Breast epithelium (tissue), 4 donors: ENCODE results near the gene PPP1CA. TPM values are rescaled to one million over a fixed set of nuclear protein-coding genes. Genes with fewer than 3 reads are reported as not detected.

Experiments used
- DNase-seq, 2 donors: peaks; one replicate each; pipeline ENCODE4 v3.0.0-alpha.2; 2019; ENCODE audit warnings: low spot score in 2 of 2
- H3K27ac ChIP-seq, 2 donors: fragments of 200-600 bp; sonication (generic) in 1 of 2; one replicate each; pipeline ENCODE4 v1.5.1; 2016 to 2019; ENCODE audit warnings: mild to moderate bottlenecking in 1 of 2
- H3K27me3 ChIP-seq, 2 donors: fragments of 200-600 bp; sonication (generic) in 1 of 2; one replicate each; pipeline versions ENCODE4 v1.5.1 to v1.6.0; 2017 to 2019; ENCODE audit warnings: control low read depth in 1 of 2, mild to moderate bottlenecking in 1 of 2
- H3K36me3 ChIP-seq: fragments of 200-600 bp; one replicate; pipeline ENCODE4 v1.5.1; 2019
- H3K4me1 ChIP-seq, 2 donors: fragments of 200-600 bp; sonication (generic); one replicate each; pipeline ENCODE4 v1.5.1; 2016 to 2019; ENCODE audit warnings: control low read depth in 1 of 2
- H3K4me3 ChIP-seq, 3 donors: fragments of 200-600 bp; sonication (generic); 1 replicate in 2 of 3; 2 replicates in 1 of 3; pipeline ENCODE4 v1.5.1; 2016 to 2019; ENCODE audit warnings: mild to moderate bottlenecking in 3 of 3, moderate library complexity in 2 of 3
- H3K9me3 ChIP-seq, 2 donors: fragments of 200-600 bp; sonication (generic) in 1 of 2; one replicate each; pipeline ENCODE4 v1.5.1; 2016 to 2019; ENCODE audit warnings: control low read depth in 1 of 2
- POLR2A ChIP-seq: fragments of 450-650 bp; IDR thresholded peaks from one replicate; pipeline ENCODE4 v1.6.1; 2016; ENCODE audit warnings: antibody characterized with exemption, mild to moderate bottlenecking, moderate library complexity
- POLR2AphosphoS5 ChIP-seq, 3 donors: sonication (generic); formaldehyde crosslinking; IDR thresholded peaks; one replicate each; pipeline ENCODE4 v1.6.1; 2017; ENCODE audit warnings: antibody characterized with exemption in 3 of 3
- intact Hi-C: fragments of 100-400 bp; cut with DNase I; formaldehyde crosslinking; loops from one replicate; pipeline ENCODE4 v1.15.1; 2023; ENCODE audit warnings: low total_unique reads
- total RNA-seq, 3 donors: library from RNA; depleted of rRNA; stranded (reverse); fragments of >200 nt; gene quantifications; one replicate each; pipeline ENCODE4 v1.1.0, GENCODE V29; 2016
- TF ChIP-seq, protein P1 (sequence below), 3 donors: fragments of 450-650 bp; IDR thresholded peaks; one replicate each; pipeline ENCODE4 v1.5.1; 2016 to 2017; ENCODE audit warnings: antibody characterized with exemption in 3 of 3, mild to moderate bottlenecking in 3 of 3, moderate library complexity in 3 of 3

Gene PPP1CA
- total RNA-seq, 3 donors from 2014 or later = 73.1 to 91.9 (median 76.7) TPM

DNA sequence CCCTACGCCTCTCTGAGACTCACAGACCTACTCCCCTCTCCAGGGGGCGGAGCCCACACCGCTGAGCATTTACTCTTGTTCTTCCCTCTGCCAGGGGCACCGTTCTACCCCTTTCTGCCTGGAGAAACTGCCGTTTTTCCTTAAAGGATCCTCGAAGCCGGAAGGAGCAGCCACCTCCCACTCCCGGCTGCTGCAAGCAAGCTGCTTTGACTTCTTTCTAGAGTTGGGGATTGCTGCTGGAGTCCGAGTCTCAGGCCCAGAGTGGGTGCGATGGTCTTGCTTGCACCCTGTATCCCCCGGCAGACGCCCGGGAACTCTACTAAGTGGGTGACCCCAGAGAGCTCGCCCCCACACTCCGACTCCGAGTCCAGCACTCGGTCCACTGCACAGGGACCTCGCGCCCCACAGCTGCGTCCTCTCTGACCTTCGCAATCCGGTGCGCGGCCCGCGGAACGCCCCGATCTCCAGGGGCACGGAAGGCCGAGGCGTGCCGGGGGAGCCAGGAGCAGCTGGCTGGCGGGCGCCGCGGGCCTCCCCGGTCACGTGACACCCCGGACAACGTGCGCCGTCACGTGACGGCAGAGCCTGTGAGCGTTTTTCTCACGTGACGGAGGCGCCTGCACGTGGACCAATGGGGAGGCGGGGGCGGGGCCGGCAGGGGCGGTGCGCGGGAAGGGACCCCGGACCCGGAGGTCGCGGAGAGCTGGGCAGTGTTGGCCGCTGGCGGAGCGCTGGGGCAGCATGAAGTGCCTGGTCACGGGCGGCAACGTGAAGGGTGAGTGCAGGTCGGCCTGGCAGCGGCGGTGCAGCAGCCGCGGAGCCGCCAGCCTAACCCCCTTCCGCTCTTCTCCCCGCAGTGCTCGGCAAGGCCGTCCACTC lies 10.1 kb downstream of the PPP1CA start, which contains the start of gene RAD9A:
RAD9A (plus strand) TSS at position 683 of the 879 bp plus-strand sequence; CDS start at position 742, 59 bp downstream.
- peak within 1 kb of the TSS; percentile 78 to 84 for H3K27ac ChIP-seq
- peak; percentile 36 for TF ChIP-seq POLR2A
- TF ChIP-seq POLR2AphosphoS5 (IDR thresholded peaks at IDR 0.05) = peak; percentile 82 to 92 (median 86)
- TF ChIP-seq, protein P1, sequence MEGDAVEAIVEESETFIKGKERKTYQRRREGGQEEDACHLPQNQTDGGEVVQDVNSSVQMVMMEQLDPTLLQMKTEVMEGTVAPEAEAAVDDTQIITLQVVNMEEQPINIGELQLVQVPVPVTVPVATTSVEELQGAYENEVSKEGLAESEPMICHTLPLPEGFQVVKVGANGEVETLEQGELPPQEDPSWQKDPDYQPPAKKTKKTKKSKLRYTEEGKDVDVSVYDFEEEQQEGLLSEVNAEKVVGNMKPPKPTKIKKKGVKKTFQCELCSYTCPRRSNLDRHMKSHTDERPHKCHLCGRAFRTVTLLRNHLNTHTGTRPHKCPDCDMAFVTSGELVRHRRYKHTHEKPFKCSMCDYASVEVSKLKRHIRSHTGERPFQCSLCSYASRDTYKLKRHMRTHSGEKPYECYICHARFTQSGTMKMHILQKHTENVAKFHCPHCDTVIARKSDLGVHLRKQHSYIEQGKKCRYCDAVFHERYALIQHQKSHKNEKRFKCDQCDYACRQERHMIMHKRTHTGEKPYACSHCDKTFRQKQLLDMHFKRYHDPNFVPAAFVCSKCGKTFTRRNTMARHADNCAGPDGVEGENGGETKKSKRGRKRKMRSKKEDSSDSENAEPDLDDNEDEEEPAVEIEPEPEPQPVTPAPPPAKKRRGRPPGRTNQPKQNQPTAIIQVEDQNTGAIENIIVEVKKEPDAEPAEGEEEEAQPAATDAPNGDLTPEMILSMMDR (IDR thresholded peaks at IDR 0.05) = peak in 1 of 3 donors; percentile 7

DNA sequence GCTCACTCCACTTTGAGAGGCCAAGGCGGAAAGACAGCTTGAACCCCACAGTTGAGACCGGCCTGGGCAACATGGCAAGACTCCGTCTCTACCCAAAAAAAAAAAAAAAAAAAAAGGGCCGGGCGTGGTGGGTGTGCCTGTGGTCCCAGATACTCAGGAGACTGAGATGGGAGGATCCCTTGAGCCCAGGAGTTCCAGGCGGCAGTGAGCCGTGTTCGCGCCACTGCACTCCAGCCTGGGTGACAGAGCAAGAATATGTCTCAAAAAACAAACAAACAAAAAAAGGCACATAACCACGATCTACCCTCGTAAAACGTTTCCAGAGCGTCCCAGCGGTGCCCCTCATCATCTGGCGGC lies 10.7 kb downstream of the PPP1CA start:
- DNase-seq = no peak
- peaks cover 4% of the 10 kb centered on the region in 2 donors for H3K4me1 ChIP-seq
- no peaks in the 10 kb centered on the region for H3K36me3 ChIP-seq
- H3K9me3 ChIP-seq = no peaks in the 10 kb centered on the region
- H3K27ac ChIP-seq = peak overlapping the region; percentile 78 to 84
- no peaks in the 10 kb centered on the region for H3K27me3 ChIP-seq
- H3K4me3 ChIP-seq = peak overlapping the region; percentile 74 to 98 (median 93)
- intact Hi-C loops = loop anchor here (5.0 to 10.0 kb wide), 2 partner anchors 34 to 114 kb away; partner anchors contain the start of genes CDK2AP2 and PITPNM1
- TF ChIP-seq, protein P1 (IDR thresholded peaks at IDR 0.05) = no peak
- TF ChIP-seq POLR2AphosphoS5 (IDR thresholded peaks at IDR 0.05) = no peak
- TF ChIP-seq POLR2A = no peak

More for the DNA sequence above, 10.1 kb downstream of the PPP1CA start, which contains the start of gene RAD9A:
- Histone ChIP-seq H3K27me3 (no peaks in the 10 kb centered on the region), H3K36me3 (no peaks in the 10 kb centered on the region), H3K4me3 (peak within 1 kb of the TSS; percentile 74 to 98 (median 93)), H3K4me1 (peaks cover 4% of the 10 kb centered on the region in 2 donors), H3K9me3 (no peaks in the 10 kb centered on the region)
- intact Hi-C loops = loop anchor here (5.0 to 10.0 kb wide), 2 partner anchors 34 to 113 kb away; partner anchors contain the start of genes CDK2AP2 and PITPNM1
- DNase-seq = peak; percentile 95

DNA sequence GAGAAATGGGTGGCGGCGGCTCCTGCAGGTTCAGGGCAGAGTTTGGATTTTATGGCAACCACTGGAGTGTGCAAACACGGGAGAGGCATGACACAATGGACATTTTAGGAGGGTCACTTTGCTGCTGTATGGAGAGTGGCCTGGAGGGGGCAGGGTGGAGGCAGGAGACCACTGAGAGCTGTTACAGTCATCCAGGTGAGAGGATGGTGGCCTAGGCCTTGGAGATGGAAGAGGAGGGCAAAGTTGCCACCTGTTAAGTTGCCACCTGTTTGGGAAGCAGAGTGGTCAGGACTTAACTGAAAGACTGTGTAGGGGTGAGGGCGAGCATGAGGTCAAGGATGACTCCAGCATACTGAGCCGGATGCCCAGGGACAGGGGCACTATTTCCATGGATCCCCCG lies 12.2 kb downstream of the PPP1CA start:
- TF ChIP-seq, protein P1 (IDR thresholded peaks at IDR 0.05) = peak in 2 of 3 donors; percentile 23 to 38
- no peak for TF ChIP-seq POLR2A
- no peak for TF ChIP-seq POLR2AphosphoS5 (IDR thresholded peaks at IDR 0.05)
- Histone ChIP-seq H3K4me3 (no peak overlapping the region), H3K36me3 (no peaks in the 10 kb centered on the region), H3K27me3 (no peaks in the 10 kb centered on the region), H3K27ac (no peak overlapping the region), H3K9me3 (no peaks in the 10 kb centered on the region), H3K4me1 (peaks cover 4% of the 10 kb centered on the region in 2 donors)
- no peak for DNase-seq
- intact Hi-C loops = no loop called here

DNA sequence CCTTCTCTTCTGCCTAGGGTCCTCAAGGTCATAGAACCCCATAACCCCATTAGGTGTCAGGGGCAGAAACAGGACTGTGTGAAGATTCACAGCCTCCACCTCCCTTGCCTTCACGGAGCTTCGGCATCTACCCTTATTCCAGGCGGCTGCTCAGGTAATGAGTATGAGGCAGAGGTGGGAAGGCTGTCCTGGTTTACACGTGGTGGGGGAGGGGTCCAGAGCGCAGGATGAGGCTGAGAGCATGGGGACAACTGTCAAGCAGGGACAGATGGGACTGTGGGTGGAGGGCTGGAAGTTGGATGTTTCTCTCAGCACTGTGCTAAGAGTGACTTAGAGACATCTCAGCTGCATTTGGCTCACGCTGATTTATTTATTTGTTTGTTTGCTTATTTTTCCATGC lies 14.1 kb downstream of the PPP1CA start:
- TF ChIP-seq, protein P1 (IDR thresholded peaks at IDR 0.05) = no peak
- TF ChIP-seq POLR2A (no peak), POLR2AphosphoS5 (IDR thresholded peaks at IDR 0.05) (no peak)
- no peaks in the 10 kb centered on the region for H3K27me3 ChIP-seq
- no peak overlapping the region for H3K27ac ChIP-seq
- H3K4me3 ChIP-seq = no peak overlapping the region
- no peak for DNase-seq
- no peaks in the 10 kb centered on the region for H3K36me3 ChIP-seq
- intact Hi-C loops = no loop called here
- no peaks in the 10 kb centered on the region for H3K9me3 ChIP-seq
- peaks cover 1 to 2% of the 10 kb centered on the region in 2 donors for H3K4me1 ChIP-seq

DNA sequence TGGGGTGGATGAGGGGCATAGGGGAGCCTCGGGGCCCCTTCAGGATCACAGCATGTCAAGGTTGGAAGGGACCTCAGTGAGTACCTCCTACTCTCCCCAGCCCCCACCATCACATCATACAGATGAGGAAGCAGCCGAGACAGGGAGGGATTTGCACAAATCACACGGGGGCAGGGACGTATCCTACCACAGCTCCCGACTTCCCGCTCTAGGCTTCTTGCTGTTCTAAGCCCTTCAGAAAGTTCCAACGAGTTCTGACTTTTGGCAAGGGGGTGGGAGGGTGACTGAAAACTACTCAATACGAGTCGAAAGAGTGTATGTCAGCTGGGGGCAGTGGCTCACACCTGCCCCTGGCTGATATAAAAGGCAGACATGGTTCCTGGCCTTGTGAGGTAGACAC lies 14.6 kb downstream of the PPP1CA start:
- no peaks in the 10 kb centered on the region for H3K27me3 ChIP-seq
- no peaks in the 10 kb centered on the region for H3K36me3 ChIP-seq
- H3K9me3 ChIP-seq = no peaks in the 10 kb centered on the region
- TF ChIP-seq, protein P1 (IDR thresholded peaks at IDR 0.05) = no peak
- TF ChIP-seq POLR2A (no peak), POLR2AphosphoS5 (IDR thresholded peaks at IDR 0.05) (no peak)
- intact Hi-C loops = no loop called here
- no peak for DNase-seq
- H3K4me1 ChIP-seq = no peaks in the 10 kb centered on the region
- no peak overlapping the region for H3K27ac ChIP-seq
- H3K4me3 ChIP-seq = no peak overlapping the region
